Glomerular endothelial cell (primary cell): ENCODE data around the gene ARL3. TPM values are rescaled to one million over a fixed set of nuclear protein-coding genes. Genes with fewer than 3 reads are reported as not detected.

Source experiments
- DNase-seq: peaks from one replicate; pipeline ENCODE4 v3.0.0-alpha.2; 2011; ENCODE audit warnings: low read depth, low spot score; ENCODE audit errors: extremely low read depth
- total RNA-seq: library from RNA; depleted of rRNA; stranded (reverse); fragments of >200 nt; gene quantifications from 2 replicates; pipeline ENCODE4 v1.2.3, GENCODE V29; 2015

The ARL3 gene
- total RNA-seq, 1 donor from 2014 or later, result 7.4 TPM

DNA sequence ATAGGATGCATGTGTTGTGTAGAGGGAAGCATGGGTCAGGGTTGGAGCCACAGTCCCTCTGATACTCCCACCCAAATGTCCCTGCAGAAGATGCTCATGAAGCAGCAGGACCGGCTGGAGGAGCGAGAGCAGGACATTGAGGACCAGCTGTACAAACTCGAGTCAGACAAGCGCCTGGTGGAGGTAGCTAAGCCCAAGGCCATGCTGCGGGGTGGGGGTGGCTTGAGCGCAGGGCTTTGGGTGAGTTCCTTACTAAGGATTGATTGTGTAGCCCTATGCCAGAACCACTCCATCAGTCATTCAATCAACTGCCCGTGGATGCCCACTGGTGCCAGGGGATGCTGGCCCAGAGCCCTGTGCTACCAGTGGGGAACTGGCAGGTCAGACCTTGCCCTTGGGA lies 59.6 kb downstream of the ARL3 start:
- no peak for DNase-seq

GRCh38 chr10:102653060-102653459 lies 61.1 kb downstream of the ARL3 start:
- DNase-seq, result no peak

DNA sequence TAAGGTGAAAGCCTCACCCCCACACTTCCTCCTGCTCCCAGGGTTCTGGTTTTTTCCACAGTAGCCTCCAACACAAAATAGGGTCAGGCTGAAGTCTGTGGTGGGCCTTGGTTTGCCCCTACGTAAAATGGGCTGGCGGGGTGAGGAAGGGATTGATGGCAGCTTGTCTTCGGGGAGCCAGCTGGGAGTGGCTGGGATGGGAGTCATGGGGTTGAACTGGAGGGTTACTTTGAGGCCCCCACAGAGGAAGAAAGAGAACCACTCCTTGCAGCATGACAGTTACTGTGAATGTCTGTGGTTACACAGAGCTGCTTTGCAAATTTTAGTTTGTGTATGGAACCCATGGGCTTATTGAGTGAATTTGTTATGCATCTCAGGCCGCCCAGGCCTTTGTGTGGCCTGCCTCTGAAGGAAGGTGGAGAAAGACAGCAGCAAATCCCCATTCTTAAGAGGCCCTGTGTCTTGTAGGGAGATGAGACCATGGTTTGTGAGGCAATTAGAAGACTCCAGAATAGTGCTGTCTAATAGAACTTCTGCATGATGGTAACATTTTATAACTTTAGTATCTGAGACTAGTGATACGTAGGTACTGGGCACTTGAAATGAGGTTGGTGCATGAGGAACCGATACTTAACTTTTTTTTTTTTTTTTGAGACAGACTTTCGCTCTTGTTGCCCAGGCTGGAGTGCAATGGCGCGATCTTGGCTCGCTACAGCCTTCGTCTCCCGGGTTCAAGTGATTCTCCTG lies 61.9 kb downstream of the ARL3 start:
- no peak for DNase-seq

DNA sequence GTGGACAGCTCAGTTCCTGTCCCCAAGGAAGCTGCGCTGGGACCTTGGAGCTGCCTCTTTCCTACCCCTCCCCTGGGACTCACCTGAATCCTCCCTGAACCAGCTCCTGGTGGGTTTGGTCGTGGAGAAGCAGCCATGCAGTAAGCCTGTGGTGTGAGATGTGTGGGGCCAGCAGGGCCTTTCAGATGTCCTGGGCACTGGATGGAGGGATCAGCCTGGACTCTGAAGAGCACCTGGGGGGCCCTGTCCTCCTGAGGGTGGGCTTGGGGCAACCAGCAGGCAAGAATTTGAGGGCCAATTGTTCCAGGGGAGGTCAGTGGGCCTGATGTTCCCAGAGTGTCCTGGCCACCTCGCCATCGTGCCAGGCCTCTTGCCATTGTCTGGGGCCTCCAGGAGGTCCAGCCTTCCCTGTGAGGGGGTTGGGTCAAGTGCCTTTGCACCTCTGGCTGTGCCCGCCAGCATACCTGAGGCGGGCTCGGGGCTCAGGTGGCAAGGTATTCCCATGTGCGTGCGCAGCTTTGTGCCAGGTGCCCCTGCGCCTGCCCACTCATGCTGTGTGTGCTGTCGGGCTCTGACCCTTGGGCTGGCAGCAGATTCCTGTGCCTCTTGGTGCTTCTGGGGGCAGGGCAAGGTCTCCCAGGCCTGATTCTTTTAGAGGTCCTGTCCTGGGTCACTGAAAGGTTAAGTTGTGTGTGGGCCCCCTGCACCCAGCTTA lies 62.6 kb downstream of the ARL3 start:
- no peak for DNase-seq

- DNase-seq, result no peak
These were observed 63.3 kb downstream of the ARL3 start for GRCh38 chr10:102650655-102651454.

- DNase-seq, result no peak
These were observed 64.2 kb downstream of the ARL3 start for GRCh38 chr10:102649797-102650654.

DNA sequence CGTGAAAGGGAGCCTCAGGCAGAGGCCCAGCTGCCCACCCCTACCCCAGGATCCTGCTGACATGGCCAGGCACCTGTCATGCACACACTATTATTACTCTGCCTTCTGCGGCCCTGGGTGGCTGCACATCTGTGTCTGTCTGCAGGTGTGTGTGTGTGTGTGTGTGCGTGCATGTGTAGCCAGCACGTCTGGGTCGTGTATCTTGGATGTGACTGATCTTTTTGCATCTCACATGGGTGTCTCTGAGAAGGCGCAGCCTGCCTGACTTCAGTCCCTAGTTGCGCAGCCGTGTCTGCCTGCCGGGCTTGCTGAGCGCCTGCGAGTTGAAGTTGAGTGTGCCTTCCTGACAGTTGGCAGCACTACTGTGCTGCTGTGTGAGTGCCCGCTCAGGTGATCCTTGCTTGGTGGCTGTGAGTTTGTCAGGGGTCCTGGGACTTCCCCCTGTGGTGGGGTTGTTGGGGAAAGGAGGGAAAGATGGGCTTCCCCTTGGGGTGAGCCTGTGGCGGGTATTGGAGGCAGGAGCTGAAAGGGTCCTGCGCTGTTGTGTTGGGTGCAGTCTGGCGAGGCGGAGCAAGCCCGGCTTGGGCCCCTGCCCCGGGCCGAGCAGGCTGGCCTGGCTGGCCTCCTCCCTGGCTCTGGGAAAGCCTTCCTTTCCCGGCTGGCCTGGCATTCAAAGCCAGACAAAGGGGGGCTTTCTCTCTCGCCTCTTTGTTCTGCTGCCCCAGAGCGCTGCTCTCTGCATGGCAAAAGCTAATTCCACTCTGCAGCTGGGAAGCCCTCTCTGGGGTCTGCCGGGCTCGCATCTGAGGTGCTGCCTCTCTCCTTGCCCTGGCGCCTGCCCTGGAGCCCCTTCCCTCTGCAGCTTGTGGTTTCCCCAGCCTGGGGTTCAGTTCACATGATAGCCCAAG lies 65.1 kb downstream of the ARL3 start:
- DNase-seq, result no peak

GRCh38 chr10:102648269-102648888 lies 65.8 kb downstream of the ARL3 start:
- no peak for DNase-seq

- no peak for DNase-seq
These were observed 66.5 kb downstream of the ARL3 start for GRCh38 chr10:102647443-102648268.

GRCh38 chr10:102646610-102647442 lies 67.4 kb downstream of the ARL3 start:
- DNase-seq, result no peak

GRCh38 chr10:102645741-102646609 lies 68.2 kb downstream of the ARL3 start:
- DNase-seq, result no peak

- DNase-seq, result no peak
These were observed 68.8 kb downstream of the ARL3 start for GRCh38 chr10:102645388-102645740.

- no peak for DNase-seq
These were observed 69.4 kb downstream of the ARL3 start for GRCh38 chr10:102644646-102645387.

- no peak for DNase-seq
These were observed 70.0 kb downstream of the ARL3 start, which contains the start of gene TRIM8 for GRCh38 chr10:102644066-102644645. Gene TRIM8 (plus strand): TSS chr10:102644479. CDS start chr10:102644618, 139 bp downstream.

DNA sequence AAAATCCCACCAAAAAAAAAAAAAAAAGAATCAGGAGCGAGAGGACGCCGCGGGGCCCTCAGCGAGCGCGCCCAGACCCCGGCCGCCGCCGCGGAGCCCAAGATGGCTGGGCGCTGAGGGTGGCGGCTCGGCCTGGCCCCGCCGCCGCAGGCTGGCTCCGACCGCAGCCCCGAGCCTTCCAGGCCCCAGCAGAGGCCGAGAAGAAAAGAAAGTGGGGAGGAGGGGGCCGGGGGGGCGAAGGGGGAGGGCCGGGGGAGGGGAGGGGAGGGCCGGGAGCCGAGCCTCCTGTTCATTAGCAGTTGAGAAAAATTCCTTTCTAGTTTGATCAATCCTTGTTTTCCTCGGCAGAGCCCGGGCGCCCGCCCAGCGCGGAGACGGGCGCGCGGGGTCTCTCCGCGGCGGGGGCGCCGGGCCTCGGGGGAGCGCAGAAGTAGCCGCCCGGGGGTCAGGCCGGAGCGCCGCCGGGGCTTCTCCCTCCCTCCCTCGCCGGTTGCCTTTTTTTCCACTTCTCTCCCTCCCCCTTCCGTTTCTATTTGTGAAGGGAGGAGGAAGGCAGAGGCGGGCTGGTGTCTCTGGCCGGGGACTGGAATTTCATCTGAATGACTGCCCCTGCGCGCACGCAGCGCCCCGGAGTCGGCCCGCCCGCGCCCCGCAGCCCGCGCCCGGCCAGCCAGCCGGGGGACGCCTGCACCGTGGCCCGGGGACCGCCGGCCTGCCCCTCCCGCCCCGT lies 70.7 kb downstream of the ARL3 start:
- DNase-seq, result no peak
